HG03457 (cell line): ENCODE data around the gene LITAF.

ENCODE experiments used
- ATAC-seq: cut with Tn5 transposase; IDR thresholded peaks from one replicate; pipeline ENCODE4 v1.9.1; 2021; ENCODE audit warnings: moderate number of reproducible peaks; ENCODE audit not compliant: unreplicated experiment

The LITAF gene

DNA sequence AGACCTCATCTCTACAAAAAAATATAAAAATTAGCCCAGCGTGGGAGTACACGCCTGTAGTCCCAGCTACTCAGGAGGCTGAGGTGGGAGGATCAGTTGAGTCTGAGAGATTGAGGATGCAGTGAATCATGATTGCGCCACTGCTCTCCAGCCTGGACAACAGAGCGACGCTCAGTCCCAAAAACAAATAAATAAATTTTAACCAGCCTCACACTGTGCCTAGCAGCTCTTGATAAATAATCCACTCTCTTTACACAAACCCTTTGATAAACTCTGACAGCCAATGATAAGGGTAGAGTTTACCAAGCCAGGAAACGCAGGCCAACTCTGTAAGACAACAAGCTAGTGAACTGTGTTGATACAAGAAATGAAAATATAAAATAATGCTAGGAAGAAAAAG lies 32.7 kb downstream of the LITAF start:
- no peak for ATAC-seq

DNA sequence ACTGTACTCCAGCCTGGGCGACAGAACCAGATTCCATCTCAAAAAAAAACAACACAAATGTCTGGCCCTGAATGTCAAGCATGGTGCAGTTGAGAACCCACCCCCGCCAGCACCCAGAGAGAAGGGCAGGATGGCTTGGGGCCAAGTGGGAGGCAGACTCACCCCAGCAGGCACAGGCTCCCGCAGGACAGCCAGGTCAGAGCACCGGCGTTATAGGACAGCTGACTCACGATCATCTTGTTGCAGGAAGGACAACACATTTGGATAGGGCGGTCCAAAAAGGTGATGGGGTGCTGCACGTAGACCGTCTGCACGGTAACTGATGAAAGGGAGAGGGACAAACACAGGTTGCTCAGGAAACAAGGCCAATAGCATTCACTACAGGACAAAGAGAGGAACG lies 33.3 kb downstream of the LITAF start:
- no peak for ATAC-seq

DNA sequence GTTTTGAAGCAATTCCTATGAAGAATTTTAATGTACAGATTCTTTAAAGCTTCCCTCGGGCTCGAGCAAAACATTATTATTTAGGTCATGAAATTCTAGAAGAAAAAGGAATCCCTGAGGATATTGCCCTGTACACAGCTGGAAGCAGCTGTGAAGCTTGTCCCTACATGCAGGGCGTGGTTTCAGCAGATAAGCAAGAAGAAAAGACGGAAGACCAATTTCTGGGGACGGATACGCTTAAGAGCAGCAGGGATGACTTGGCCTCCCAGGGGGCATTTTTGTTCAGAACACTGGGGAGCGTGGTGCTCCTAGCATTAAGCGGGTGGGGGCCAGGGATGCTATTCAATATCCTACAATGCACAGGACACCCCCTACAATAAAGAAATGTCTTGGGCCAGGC lies 34.3 kb downstream of the LITAF start:
- no peak for ATAC-seq

DNA sequence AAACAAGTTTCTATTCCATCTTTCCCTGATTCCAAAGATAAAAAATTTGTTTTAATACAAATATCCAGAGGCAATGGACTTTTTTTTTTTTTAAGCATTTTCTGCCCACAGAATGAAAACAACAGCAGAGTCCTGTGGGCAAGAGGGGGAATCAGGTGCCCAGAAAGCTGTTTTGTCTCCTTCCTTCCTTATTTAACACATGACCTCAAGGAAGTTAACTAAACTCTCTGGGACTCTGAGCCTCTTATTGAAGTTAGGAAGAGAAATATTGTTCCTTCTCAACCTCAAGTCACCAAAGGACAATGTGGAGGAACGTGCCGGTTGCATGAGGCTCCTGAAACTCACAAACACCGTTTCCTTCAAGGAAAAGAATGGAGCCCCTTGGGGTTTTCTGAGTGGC lies 34.9 kb downstream of the LITAF start:
- no peak for ATAC-seq

DNA sequence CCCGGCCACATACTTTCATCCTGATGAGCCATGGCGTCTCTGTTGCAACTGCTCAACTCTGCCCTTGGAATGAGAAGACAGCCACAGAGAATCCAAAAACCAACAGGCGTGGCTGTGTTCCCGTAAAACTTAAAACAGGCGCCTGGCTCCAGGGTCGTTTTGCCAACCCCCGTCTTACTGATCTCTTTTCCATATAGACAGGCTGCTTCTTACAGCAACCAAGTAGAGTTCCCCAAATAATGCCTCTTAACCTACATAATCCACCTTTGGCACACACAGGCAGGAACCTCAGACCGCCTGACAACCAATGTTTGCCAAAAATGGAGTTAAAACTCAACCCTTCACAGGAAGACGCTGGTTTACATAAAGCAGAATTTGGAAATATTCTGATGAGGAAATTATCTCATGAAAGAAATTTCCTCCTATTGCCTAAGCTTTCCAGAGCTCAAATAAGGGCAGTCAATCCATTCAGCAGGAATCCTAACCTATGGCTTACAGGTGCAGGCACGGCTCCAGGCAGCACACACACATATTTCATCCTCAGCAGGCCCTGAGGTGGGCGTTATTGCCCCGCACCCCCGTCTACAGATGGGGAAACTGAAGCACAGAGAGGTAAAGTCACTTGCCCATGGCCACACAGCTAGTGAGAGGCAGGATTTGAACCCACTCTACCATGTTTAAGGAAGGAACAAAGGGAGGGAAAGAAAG lies 35.8 kb downstream of the LITAF start:
- ATAC-seq = no peak

DNA sequence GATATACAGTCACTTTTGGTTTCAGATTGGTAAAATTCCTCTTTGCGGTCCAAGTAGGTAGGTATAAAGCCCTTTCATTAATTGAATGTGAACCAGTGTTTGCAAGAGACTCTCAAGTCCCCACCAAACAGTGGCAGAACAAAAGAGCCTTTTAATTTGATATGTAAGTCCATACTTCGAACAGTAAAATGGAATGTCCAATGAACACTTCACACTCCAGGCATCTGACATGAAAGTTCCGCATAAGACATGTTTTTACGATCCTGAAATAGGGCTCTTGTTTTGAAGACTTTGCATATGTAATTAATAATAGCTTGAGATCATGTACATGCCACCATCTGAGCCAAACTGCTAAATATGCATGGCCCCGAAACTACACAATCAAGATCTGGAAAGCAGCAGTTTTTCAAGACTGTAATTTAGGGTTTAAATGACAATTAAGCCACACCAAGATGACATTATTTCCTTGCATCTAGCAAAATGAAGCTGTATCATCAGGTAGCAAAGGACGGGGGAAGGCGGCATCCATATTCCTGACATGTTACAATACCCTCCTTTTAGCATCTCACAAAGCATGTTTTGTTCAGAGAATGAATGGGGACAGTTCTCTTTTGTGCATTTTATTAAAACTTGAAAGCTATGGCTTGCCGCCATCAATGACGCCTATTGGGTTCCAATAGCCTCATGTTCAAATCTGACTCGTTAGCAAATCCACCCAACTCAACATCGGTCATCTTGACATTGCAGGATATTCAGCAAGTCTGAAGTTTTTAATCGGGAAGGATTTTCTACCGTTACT lies 39.4 kb downstream of the LITAF start:
- no peak for ATAC-seq

DNA sequence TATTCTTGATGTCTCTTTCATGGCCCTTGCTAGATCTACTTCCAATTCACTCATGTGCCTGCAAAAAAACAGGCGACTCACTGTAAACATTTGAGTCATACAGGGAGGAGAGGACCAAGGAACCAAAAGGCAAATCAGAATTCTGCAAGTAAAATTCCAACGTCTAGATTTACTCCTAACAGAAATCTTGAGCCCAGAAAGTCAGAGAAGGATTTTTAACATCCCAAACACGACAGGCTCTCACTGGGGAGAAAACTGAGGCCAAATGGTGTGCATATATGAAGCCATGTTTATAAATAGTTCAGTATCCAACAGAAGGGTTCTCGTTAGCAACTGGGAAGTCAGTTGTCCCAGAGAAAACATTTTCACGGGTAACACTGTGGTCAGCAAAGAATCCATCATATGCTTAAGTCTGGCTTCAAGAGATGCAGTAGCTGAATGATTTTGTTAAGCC lies 40.1 kb downstream of the LITAF start:
- ATAC-seq = no peak

DNA sequence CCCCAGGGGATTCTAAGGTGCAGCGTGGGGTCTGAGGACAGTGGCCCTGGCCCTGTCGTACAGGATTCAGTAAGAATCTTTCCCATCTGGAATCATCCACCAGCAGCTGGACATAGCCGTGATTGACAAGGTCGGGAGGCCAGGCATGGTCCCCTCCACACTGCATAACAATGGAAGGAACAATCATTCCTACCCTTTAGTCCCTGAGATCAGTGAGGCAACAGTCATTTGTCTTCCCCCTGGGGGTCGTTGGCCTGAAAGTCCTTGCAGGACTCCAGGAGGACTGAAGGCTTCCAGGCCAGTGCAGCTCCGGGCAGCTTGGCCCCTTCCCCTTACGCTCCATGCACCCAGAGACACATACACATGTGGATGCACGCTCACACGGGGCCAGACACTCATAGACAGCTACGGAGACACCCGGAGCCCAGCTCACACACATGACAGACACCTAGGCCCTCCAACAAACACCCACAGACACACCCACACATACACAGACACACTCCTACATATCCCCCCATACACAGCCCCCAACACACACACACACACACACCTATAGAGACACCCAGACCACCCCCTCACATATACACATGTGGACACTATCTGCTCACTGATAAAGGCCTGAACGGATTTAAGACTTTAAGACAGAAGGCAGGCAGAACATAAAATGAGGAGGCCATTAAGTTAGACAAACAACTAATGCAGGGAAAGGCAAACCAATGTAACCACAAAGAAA lies 42.9 kb downstream of the LITAF start:
- no peak for ATAC-seq

DNA sequence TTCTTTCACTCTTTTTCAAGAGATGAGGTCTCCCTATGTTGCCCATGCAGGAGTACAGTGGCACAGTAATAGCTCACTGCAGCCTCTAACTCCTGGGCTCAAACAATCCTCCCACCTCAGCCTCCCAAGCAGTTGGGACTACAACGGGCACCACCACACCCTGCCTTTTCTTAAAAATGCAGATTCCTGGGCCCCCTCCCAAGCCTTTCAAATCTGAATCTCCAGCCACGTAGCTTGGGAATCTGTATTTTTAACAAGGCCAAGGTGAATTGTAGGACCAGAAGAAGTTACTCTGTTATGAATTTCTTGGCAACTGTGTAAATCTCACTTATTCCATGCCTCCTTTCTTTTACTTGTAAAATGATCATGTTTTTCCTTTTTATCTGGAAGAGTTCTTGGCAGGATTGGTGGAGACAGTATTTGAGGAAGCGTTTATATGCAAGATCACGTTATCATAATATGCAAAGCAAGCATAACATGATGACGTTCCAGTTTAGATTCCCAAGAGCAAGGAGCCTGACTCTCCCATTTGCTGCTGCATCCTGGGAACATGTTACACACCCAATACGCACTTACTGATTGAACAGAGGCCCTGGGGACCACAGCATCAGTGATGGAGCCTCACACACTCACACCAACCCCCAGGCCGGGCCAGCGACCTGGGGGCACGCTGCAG lies 44.5 kb downstream of the LITAF start:
- no peak for ATAC-seq

DNA sequence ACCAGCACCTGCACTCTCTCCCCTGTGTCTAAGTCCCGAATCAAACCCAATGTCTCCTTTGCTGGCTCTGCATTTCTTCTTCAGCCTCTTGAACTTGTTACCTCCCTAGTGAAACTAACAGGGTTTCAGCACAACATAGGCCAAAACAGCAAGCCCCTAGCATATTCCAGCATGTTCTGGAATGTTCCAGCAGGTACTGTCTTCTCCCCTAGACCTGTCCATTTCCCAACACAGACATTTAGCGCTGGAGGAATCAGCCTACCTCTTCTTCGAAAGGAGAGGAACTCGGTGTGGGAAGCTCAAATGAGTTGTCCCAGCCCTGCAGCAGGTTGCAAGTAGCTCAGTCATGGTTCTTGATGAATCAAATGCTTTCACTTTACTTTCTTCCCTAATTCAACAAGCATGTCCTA lies 47.1 kb downstream of the LITAF start:
- ATAC-seq = no peak

DNA sequence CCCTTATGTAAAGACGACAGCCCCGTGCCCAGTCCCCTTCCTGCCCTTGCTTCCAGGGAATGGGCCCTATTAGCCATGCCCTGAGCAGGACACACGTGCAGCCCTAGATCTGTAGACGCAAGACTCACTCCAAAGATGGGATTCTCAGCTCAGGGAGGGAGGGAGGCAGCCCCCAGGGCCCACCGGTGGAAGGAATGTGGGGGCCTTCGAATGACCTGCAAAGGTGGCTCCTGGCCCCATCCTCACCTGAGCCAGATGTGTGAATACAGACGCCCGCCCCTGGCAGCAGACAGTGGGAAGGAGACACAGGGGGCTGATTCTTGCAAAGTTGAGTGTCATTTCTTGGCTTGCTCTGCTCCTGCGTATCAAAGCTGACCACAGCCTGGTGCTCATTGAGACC lies 47.8 kb downstream of the LITAF start:
- no peak for ATAC-seq

DNA sequence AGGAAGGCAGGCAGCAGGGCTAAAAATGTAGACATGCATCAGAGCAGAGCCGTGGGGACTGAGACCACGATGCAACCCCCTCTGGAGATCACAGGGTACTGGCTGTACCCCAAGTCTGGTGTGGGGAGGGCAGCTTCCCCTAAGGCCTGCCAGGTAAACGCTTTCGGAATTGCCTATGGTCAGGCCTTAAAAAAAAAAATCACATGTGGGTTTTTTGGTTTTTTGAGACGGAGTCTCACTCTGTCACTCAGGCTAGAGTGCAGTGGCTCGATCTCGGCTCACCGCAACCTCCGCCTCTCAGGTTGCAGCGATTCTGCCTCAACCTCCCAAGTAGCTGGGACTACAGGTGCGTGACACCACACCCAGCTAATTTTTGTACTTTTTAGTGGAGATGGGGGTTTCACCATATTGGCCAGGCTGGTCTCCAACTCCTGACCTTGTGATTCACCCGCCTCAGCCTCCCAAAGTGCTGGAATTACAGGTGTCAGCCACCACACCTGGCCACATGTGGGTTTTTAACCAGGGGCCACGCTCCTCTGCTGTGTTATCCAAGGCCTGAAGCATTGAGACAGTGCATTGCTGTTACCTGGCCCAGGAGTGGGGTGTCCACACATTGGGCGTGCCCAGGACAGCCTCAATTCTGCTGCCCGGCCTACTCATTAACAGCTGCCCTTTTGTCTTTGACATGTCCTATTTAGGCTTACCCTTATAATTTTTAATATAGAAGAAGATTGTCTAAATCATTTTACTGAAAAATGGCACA lies 50.4 kb downstream of the LITAF start:
- ATAC-seq = no peak

DNA sequence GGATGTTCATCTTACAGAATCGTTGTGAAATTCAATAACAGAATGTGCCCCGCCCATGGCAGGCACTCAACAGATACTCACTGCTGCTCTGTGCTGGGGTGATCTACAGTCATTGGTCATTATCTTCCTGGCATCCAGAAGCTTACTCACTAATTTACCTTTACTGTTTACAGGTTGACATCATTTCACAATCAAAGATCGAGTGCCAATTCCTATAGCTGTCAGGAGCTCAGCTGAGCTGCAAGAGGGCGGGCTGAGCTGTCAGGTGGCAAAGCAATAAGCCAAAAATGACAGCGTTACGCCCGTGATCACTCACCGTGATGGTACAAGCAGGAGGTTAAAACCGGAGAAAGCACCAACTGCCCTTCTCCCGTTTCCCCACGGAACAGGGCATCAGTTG lies 51.2 kb downstream of the LITAF start:
- no peak for ATAC-seq

DNA sequence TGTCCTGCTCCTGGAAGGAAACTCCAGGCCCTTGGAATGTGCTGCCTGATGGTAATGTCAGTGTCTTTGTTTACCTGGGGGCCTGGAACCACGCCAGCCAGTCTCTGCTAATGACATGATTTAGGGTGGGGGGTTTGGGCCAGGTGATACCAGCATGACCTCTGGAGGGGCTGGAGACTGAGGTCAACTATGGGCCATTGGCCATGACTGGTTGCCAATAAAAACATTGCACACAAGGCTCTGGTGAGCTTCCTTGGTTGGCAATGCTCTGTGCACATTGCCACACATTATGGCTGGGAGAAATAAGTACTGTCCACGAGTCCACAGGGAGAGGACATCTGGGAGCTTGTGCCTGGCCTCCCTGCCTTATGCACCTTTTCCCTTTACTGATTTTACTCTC lies 52.5 kb downstream of the LITAF start:
- ATAC-seq = no peak

DNA sequence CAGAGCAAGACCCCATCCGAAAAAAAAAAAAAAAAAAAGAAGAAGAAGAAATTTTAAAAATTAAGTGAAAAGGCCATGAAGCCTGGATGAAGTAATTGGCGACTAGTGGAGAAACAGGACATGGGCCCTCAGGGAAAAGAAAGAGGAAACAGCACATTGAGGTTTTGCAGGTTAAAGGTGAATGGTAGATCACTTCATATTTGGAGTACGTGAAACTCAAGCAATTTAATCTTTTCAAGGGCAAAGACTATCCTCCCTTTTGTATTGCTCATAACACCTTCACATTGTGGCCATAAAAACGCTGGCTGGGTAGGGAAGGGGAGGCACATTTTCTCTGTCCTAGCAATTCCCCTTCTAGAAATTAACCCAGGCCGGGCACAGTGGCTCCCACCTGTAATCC lies 53.1 kb downstream of the LITAF start:
- no peak for ATAC-seq

DNA sequence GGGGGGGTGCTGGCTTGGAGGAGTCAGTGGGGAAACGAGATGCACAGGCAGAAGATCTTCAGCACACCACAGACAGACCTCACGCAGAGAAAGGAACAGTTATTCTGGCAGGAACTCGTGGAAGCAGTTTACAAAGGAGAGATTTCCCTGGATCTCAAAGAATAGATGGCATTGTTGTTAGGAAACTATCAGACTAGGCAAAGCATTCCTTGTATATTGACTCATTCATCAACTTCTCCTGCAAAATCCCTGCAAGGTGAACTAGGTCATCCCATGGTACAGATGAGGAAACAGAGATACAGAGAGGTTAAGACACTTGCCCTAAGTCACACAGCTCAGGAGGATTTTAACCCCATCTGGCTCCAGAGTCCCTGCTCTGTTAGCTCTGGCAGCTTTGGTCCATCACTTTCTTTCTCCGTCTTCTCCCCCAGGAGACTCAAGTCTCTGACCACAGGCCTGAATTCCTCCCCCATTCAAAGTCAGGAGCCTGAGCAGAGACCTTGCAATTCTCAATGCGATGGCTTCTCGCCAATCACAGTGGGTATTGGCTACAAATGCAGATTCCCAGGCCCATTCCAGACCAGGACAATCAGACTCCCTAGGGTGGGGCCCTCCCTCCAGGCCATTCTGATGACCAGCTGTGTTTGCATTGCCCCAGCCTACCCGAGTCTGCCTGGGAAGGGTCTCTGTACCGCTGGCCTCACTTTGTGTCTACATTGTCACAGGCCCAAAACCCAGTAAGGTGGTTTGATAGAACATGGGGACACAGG lies 56.4 kb downstream of the LITAF start:
- ATAC-seq = no peak

DNA sequence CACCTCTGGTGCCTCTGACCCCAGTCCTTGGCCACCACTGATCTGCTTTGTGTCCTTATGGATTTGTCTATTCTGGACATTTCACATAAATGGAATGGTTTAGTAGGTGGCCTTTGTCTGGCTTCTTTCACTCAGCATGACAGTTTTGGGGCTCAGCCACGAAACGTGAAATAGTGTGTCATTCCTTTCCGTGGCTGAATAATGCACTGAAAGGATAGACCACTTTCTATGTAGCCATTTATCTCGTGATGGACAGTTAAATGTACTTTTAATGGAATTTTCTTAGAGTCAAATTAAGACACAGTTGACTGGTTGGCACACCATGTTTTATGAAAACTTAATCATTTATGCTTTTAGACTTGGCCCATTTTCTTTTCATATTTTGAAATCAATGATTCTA lies 57.4 kb downstream of the LITAF start:
- ATAC-seq = no peak

DNA sequence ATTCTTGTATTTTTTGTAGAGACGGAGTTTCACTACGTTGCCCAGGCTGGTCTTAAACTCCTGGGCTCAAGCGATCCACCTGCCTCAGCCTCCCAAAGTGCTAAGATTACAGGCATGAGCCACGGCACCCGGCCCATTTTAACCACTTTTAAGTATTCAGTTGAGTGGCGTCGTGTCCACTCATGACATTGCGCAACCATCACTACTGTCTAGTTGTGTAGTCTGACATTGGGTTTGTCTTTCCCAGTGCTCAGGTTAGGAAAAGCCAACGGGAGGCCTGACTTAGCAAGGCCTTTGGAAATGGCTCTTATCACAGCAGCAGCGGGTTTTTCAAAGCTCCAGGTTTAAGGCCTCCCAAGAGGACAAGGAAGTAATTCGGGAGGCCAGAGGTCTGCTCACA lies 58.7 kb downstream of the LITAF start:
- ATAC-seq = no peak

DNA sequence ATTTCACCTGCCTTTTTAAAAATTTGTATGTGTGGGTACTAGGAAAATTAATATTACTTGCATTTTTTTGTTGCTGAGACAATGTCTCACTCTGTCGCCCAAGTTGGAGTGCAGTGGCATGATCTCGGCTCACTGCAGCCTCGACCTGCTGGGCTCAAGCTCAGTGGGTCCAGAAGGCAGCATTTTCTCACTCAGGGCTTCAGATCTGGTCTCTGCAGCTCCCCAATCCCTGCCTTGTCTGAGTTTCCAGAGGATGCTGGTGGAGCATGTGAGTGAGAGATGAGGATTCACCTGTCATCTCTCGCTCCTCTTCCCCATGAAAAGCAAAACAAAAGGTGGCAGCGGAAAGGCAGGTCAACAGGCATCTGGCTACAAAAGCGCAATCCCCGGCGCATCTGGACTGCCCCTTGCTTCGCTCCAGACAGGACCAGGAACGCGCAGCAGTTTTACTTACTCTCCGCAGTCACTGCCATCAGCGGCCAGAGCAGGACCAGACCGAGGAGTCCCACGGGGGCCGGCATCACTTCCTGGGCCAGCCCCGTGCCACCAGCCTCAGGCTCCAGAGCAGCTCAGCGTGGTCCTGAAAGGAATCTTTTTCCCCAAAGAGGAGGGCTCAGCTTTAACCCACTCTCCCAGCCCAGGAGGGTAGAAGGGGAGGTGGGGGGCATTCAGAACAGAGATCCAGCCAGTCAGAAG lies 59.9 kb downstream of the LITAF start:
- ATAC-seq = no peak
